ENCODE measurements around the gene LRRC26.
"Not testable (repeated sequence)": the region's sequence is repeated elsewhere in the genome, so short reads cannot be mapped to it uniquely, and the experiment has no call there.

The LRRC26 gene

DNA sequence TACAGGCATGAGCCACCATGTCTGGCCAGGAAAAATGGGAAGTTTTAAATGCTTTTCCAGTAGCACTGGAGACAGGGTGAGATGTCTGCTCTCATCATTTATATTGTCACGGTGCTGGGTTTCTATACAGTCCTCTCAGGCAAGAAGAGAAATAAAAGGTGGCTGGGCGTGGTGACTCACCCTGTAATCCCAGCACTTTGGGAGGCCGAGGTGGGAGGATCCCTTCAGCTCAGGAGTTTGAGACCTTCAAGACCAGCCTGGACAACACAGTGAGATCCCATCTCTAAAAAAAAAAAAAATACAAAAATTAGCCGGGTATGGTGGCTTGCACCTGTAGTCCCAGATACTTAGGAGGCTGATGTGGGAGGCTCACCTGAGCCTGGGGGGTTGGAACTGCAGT lies 35.7 kb downstream of the LRRC26 start:
- DNase-seq = no peak

DNA sequence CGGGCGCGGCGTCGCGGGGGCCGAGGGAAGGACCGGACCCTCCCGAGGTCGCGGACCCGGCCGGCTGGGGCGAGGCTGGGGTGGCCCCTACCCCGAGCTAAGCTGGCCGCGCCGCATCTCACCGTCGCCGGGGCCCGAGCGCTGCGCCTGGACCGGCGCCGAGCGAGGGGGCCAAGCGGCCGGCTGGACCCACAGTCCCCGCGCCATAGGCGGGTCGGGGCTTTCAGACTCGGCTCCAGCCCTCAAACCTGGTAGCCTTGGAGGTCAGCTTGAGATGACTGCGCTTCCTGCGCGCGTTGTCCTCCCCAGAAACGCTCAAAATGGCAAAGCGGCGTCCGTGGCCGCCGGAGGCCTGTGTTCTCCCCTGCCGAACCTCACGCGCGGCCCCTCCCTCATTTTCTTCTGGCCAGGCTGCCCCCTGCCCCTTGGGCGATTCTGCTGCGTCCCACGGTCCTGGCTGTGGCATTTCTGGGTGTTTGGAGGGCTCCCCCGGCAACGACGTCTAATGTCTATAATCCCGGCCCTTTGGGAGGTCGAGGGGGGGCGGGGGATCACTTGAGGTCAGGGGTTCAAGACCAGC lies 39.6 kb downstream of the LRRC26 start:
- no peak for DNase-seq

DNA sequence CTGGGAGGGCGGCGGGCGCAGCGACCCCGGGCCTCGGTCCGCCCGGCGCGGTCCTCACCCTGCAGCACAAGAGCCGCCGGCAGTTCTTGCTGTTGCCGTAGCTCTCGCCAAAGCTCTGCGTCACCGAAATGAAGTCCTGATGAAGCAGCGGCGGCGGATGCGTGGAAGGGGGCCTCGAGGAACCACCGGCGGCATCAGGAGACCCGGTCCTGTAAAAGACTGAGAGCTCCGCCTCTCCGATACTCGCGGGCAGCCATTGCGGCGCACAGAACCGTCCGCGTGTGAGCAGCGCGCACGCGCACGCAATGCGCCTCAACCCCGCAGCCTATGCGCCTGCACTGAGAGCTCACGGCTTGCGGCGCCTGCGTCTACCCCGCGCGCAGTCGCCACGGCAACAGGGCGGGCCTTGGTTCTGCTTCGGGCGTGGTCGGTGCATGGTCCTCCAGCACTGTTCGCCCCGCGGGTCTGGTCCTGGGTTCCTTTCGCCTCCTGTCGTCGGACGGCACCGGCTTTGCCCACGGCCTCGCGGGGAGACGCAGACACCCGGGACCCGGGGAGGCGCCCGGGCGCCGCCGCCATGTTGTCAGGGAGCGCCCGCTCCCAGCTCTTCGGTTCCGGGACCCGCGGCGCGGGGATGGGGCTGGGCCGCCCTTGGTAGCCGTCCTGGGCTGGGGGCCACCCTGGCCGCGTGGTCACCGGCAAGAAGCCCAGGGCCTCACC lies 40.2 kb downstream of the LRRC26 start:
- DNase-seq = peak; percentile 90

DNA sequence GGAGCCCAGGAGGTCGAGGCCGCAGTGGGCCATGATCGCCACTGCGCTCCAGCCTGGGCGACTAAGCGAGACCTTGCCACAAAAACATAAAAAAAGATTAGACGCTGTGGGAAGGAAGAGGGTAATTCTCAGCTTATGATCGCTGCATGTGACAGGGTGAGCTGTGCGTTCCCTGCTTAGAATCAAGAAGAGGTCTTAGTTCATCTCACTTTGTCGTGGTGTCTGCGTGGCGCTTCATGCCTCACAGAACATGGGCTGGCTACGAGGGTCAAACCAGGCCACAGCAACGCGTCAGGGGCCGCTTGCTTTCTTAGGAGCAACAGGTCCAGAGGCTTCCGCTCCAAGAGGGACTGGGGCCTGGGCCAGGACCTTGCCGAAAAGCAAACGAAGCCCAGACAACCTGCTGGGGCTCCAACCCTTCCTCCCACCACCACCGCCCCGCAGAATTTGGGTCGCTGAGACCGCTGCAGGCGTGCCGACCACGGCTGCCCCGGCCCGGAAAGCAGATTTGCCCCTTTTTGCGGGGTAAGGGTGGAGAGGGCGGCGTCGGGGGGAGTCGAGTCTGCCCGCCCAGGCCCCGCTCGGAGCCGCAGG lies 40.9 kb downstream of the LRRC26 start:
- peak; percentile 24 for DNase-seq

DNA sequence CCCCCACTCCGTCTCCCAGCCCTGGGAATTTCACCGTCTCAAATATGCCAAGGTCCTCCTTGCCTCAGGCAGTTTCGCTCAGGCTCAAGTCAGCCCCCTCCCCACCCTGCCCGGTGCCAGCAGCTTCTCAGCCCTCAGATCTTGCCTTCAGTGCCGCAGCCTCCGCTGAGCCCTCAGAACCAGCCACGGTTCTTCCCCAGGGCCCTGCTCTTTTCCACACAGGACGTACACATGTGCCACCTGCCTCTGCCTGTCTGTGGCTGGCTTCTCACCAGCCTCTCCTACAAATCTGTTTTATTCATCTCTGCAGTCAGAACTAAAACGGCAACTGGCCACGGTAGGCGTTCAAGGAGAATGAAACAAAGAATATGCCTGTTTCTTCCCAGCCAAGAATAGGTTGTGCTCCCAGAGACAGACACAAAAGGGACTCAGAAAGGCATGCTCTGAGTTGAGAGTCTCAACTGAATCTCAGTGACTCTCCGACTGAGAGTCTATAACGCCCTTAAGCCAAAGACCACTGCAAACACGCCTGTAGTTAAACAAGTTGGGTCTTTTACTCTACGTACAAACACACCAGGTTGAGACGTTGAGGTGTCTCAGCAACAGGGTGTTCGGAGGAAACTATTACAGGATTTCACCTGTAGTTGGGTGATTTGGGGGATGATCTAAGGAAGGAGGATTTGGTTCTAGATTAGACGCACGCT lies 41.5 kb downstream of the LRRC26 start:
- peak; percentile 18 for DNase-seq

DNA sequence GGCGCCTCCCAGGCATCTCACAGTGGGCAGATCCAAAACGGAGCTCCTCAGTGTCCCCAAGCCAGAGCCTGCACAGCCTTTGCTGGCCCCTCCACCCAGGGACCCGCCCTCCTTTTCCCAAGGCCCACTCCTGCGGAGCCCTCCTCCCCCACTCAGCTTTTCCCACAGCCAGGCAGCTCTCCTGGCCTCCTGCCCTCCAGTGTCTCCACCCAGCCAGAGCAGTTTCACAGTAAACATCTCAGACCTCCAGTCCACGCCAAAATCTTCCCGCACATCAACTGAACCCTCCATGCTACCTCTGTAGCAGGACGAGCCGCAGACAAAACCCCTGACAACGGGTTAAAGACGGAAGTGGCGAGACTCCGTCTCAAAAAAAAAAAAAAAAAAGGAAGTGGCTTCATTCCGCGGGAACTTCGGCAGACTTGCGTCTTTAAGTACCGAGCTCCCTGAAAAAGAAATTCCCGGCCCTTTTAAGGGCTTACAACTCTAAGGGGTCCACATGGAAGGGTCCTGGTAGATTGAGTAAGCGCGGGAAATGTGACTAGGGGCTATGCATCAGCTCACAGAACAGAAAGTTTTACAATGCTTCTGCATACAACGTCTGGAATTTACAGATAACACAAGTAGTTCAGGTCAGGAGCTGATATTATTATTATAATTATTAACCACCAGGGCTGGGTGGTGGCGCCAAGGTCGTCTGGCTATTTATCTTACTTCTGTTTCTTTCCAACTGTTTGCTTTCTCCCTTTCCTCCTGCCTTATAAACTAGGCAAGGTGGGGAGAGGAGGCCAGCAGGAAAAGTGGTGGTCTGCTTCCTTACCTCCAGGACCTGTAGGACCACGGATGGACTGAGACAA lies 42.3 kb downstream of the LRRC26 start:
- DNase-seq = peak; percentile 51

DNA sequence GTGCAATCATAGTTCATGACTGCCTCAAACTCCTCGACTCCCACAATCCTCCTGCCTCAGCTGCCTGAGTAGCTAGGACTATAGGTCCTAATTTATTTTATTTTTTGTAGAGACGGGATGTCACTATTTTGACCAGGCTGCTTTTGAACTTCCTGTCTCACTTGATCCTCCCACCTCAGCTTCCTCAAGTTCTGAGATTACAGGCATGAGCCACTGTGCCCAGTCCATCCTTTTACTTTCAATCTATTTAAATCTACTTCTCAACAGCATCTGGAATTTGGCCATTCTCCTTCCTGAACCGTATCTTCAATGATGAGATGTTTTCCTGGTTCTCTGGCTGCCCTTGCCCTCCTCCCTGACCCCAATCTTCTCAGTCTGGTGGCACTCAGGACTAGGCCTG lies 43.1 kb downstream of the LRRC26 start:
- no peak for DNase-seq

DNA sequence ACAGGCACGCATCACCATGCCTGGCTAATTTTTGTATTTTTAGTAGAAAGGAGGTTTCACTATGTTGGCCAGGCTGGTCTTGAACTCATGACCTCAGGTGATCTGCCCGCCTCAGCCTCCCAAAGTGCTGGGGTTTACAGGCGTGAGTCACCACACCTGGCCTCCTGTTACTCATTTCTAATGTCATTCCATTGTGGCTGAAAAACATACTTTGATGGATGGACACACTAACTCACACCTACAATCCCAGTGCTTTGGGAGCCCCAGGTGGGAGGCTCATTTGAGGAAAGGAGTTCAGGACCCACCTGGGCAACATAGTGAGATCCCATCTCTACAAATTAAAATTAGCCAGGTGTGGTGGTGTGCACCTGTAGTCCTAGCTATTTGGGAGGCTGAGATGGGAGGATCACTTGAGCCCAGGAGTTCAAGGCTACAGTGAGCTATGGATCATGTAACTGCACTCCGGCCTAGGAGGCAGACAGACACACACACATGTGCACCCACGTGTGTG lies 45.8 kb downstream of the LRRC26 start:
- DNase-seq = not testable (repeated sequence)

DNA sequence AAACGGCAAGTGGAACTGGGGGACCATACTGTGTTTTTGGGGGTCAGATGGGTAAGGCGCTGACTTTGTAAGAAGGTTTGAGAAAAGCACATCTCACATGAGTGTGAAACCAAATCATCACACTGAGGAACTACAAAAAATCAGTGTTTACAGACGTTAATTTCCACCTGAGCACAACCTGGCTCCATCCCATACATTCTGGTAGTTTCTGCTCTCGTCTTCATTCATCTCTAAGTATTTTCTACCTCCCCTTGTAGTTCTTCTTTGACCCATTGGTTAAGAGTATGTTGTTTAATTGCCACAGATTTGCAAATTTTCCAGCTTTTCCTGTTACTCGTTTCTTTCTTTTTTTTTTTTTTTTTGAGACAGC lies 46.4 kb downstream of the LRRC26 start:
- DNase-seq = no peak

DNA sequence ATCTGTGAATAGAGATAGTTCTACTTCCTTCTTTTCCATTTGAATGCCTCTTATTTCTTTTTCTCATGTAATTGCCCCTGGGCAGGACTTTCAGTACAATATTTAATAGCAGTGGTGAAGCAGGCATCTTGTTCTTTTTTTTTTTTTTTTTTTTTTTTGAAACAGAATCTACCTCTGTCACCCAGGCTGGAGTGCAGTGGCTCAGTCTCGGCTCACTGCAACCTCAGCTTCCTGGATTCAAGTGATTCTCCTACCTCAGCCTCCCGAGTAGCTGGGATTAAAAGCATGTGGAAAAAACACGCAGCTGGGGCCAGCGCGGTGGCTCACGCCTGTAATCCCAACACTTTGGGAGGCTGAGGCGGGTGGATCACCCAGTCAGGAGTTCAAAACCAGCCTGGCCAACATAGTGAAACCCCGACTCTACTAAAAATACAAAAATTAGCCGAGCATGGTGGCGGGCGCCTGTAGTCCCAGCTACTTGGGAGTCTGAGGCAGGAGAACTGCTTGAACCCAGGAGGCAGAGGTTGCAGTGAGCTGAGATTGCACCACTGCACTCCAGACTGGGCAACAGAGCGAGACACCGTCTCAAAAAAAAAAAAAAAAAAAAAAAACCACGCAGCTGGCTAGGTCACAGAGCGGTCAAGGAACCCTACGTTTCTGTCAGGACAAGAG lies 46.9 kb downstream of the LRRC26 start:
- DNase-seq = not testable (repeated sequence)

DNA sequence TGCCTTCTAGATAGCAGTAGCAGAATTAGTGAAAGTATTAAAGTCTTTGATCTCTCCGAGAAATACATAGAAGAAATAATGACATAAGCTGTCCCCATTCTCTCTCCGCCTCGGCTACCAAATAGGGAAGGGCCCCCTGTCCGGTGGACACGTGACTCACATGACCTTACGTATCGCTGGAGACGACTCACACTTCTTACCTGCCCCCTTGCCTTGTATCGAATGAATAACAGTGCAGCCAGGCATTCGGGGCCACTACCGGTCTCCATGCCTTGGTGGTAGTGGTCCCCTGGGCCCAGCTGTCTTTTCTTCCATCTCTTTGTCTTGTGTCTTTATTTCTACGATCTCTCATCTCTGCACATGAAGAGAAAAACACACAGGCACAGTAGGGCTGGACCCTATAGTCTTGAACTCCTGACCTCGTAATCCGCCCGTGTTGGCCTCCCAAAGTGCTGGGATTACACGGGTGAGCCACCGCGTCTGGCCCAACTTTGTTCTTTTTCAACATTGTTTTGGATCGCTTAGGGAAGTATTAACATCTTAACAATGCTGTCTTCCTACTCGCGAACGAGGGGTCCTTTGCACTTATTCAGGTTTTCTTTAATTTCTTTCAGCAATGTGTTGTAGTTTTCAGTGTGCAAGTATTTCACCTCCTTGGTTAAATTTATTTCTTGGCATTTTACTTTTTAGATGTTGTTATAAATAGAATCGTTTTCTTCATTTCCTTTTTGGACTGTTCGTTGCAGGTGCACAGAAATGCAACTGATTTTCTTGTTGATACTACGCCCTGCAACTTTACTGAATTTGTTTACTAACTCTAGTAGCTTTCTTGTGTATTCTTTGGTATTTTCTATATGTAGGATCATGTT lies 47.7 kb downstream of the LRRC26 start:
- DNase-seq = not testable (repeated sequence)

All from CD4-positive, alpha-beta T cell treated with Interleukin-21 for 1 hour (primary cell).